ENCODE results near the gene PHPT1.
A peak's percentile ranks its signal among the peaks of the same experiment; 100 is the strongest.
"Not testable (repeated sequence)": the region's sequence is repeated elsewhere in the genome, so short reads cannot be mapped to it uniquely, and the experiment has no call there.

The PHPT1 gene

GRCh38 chr9:136838314-136839228 lies 10.6 kb upstream of the PHPT1 start:
- Histone ChIP-seq H3K9me3 (no peaks in the 10 kb centered on the region), H3K4me3 (no peak overlapping the region), H3K4me1 (peaks cover 9% of the 10 kb centered on the region), H3K27me3 (ENCODE audit: low read depth) (no peaks in the 10 kb centered on the region), H3K36me3 (replicated peaks) (peaks cover 29% of the 10 kb centered on the region)
- peak in 1 of 2 experiments; percentile 23 for DNase-seq (ENCODE audit: low spot score in 2 of 2)
- in situ Hi-C loops (cut with MboI; ENCODE audit: low sequenced_read_pairs), result no loop called here

GRCh38 chr9:136839229-136840139 lies 9.7 kb upstream of the PHPT1 start:
- H3K4me1 ChIP-seq, result peaks cover 13% of the 10 kb centered on the region
- H3K36me3 ChIP-seq (replicated peaks), result peaks cover 25% of the 10 kb centered on the region
- peak in 1 of 2 experiments; percentile 22 for DNase-seq (ENCODE audit: low spot score in 2 of 2)
- no peaks in the 10 kb centered on the region for H3K9me3 ChIP-seq
- no peaks in the 10 kb centered on the region for H3K27me3 ChIP-seq (ENCODE audit: low read depth)
- in situ Hi-C loops (cut with MboI; ENCODE audit: low sequenced_read_pairs), result no loop called here
- H3K4me3 ChIP-seq, result no peak overlapping the region

- Histone ChIP-seq H3K36me3 (replicated peaks) (peaks cover 25% of the 10 kb centered on the region), H3K4me3 (no peak overlapping the region), H3K9me3 (no peaks in the 10 kb centered on the region), H3K27me3 (ENCODE audit: low read depth) (no peaks in the 10 kb centered on the region), H3K4me1 (peaks cover 13% of the 10 kb centered on the region)
- DNase-seq (ENCODE audit: low spot score in 2 of 2), result peak in 1 of 2 experiments; percentile 45
- in situ Hi-C loops (cut with MboI; ENCODE audit: low sequenced_read_pairs), result no loop called here
Observed at GRCh38 chr9:136840140-136840876, 8.9 kb upstream of the PHPT1 start.

- in situ Hi-C loops (cut with MboI; ENCODE audit: low sequenced_read_pairs), result no loop called here
- Histone ChIP-seq H3K36me3 (replicated peaks) (peaks cover 21% of the 10 kb centered on the region), H3K27me3 (ENCODE audit: low read depth) (no peaks in the 10 kb centered on the region), H3K4me3 (no peak overlapping the region), H3K4me1 (peaks cover 13% of the 10 kb centered on the region), H3K9me3 (no peaks in the 10 kb centered on the region)
- peak in 1 of 2 experiments; percentile 54 for DNase-seq (ENCODE audit: low spot score in 2 of 2)
Observed at GRCh38 chr9:136840877-136841645, 8.1 kb upstream of the PHPT1 start.

- DNase-seq (ENCODE audit: low spot score in 2 of 2); H3K27me3 ChIP-seq (ENCODE audit: low read depth); in situ Hi-C loops (cut with MboI; ENCODE audit: low sequenced_read_pairs); H3K4me3 ChIP-seq; H3K9me3 ChIP-seq: not testable (repeated sequence)
- Histone ChIP-seq H3K36me3 (replicated peaks) (peaks cover 14% of the 10 kb centered on the region), H3K4me1 (peaks cover 13% of the 10 kb centered on the region)
Observed at GRCh38 chr9:136841646-136842379, 7.4 kb upstream of the PHPT1 start.

- peaks cover 12% of the 10 kb centered on the region for H3K36me3 ChIP-seq (replicated peaks)
- DNase-seq (ENCODE audit: low spot score in 2 of 2), result peak; percentile 60 to 87
- H3K9me3 ChIP-seq; H3K27me3 ChIP-seq (ENCODE audit: low read depth); in situ Hi-C loops (cut with MboI; ENCODE audit: low sequenced_read_pairs): not testable (repeated sequence)
- peak within 1 kb of the TSS; percentile 25 for H3K4me3 ChIP-seq
- H3K4me1 ChIP-seq, result peaks cover 13% of the 10 kb centered on the region
Observed at GRCh38 chr9:136842380-136842948, 6.7 kb upstream of the PHPT1 start, which contains the start of gene AJM1. AJM1 (plus strand) TSS chr9:136842478; CDS start chr9:136844415, 1,937 bp downstream.

GRCh38 chr9:136843159-136843800 lies 5.9 kb upstream of the PHPT1 start:
- DNase-seq (ENCODE audit: low spot score in 2 of 2); in situ Hi-C loops (cut with MboI; ENCODE audit: low sequenced_read_pairs); H3K9me3 ChIP-seq; H3K27me3 ChIP-seq (ENCODE audit: low read depth): not testable (repeated sequence)
- H3K4me3 ChIP-seq, result peak overlapping the region; percentile 19; the same call in 1 of the 2 replicates
- H3K36me3 ChIP-seq (replicated peaks), result peaks cover 12% of the 10 kb centered on the region
- peaks cover 19% of the 10 kb centered on the region for H3K4me1 ChIP-seq

GRCh38 chr9:136843801-136844740 lies 5.1 kb upstream of the PHPT1 start:
- H3K27me3 ChIP-seq (ENCODE audit: low read depth); in situ Hi-C loops (cut with MboI; ENCODE audit: low sequenced_read_pairs); H3K9me3 ChIP-seq: not testable (repeated sequence)
- Histone ChIP-seq H3K36me3 (replicated peaks) (peaks cover 12% of the 10 kb centered on the region), H3K4me1 (peaks cover 19% of the 10 kb centered on the region), H3K4me3 (peak overlapping the region; percentile 19)
- peak in 1 of 2 experiments; percentile 85 for DNase-seq (ENCODE audit: low spot score in 2 of 2)

GRCh38 chr9:136844761-136845464 lies 4.3 kb upstream of the PHPT1 start:
- Histone ChIP-seq H3K27me3 (ENCODE audit: low read depth) (no peaks in the 10 kb centered on the region), H3K9me3 (no peaks in the 10 kb centered on the region), H3K36me3 (replicated peaks) (peaks cover 5% of the 10 kb centered on the region), H3K4me3 (no peak overlapping the region), H3K4me1 (peaks cover 22% of the 10 kb centered on the region)
- in situ Hi-C loops (cut with MboI; ENCODE audit: low sequenced_read_pairs), result no loop called here
- no peak for DNase-seq (ENCODE audit: low spot score in 2 of 2)

GRCh38 chr9:136845465-136846260 lies 3.5 kb upstream of the PHPT1 start:
- in situ Hi-C loops (cut with MboI; ENCODE audit: low sequenced_read_pairs), result no loop called here

More at GRCh38 chr9:136845465-136846260, 3.5 kb upstream of the PHPT1 start:
- Histone ChIP-seq H3K4me1 (peaks cover 27% of the 10 kb centered on the region), H3K36me3 (replicated peaks) (peaks cover 7% of the 10 kb centered on the region), H3K4me3 (no peak overlapping the region), H3K27me3 (ENCODE audit: low read depth) (no peaks in the 10 kb centered on the region), H3K9me3 (no peaks in the 10 kb centered on the region)
- no peak for DNase-seq (ENCODE audit: low spot score in 2 of 2)

All from HAP-1 (cell line).